H1 (cell line): ENCODE results near the gene GNAO1. TPM values are rescaled to one million over a fixed set of nuclear protein-coding genes. Genes with fewer than 3 reads are reported as not detected.

Source experiments
- CTCF ChIA-PET: fragments of 300-600 bp; sonication (Branson Sonifier 250); formaldehyde crosslinking; loops from one replicate; lab custom pipeline; 2021; ENCODE audit not compliant: partially characterized antibody; lab: Charles Lee
- POLR2A ChIA-PET: fragments of 300-600 bp; sonication (Branson Sonifier 250); formaldehyde crosslinking; loops from one replicate; lab custom pipeline; 2021; ENCODE audit warnings: inconsistent platforms; ENCODE audit not compliant: partially characterized antibody; lab: Charles Lee
- DNase-seq, 2 experiments: peaks; one replicate each; pipeline versions ENCODE4 v3.0.0 to v3.0.0-alpha.2; 2010 to 2022; ENCODE audit warnings: low spot score in 2 of 2, low read depth in 1 of 2, mixed read lengths in 1 of 2
- FAIRE-seq: peaks from 2 replicates; lab custom pipeline; 2011; peaks lifted over from hg19 to GRCh38; lab: Jason Lieb, UNC
- H2AFZ ChIP-seq: 2 replicates; pipeline ENCODE4 v1.8.1; 2012; ENCODE audit warnings: low read length, inconsistent platforms
- H2AK5ac ChIP-seq: 2 replicates; pipeline ENCODE4 v1.6.1; 2013; ENCODE audit warnings: low read depth, low read length
- H2BK120ac ChIP-seq: replicated peaks from 2 replicates; pipeline ENCODE3; 2013; ENCODE audit warnings: low read depth, low read length, inconsistent platforms
- H2BK12ac ChIP-seq: 2 replicates; pipeline ENCODE4 v1.6.1; 2013; ENCODE audit warnings: low read depth, low read length
- H2BK15ac ChIP-seq: 2 replicates; pipeline ENCODE4 v1.6.1; 2013; ENCODE audit warnings: low read length
- H2BK20ac ChIP-seq: 2 replicates; pipeline ENCODE4 v1.6.1; 2013; ENCODE audit warnings: low read length
- H2BK5ac ChIP-seq: 2 replicates; pipeline ENCODE4 v1.6.1; 2013; ENCODE audit warnings: low read depth, low read length
- H3K14ac ChIP-seq: 2 replicates; pipeline ENCODE4 v1.6.1; 2013; ENCODE audit warnings: inconsistent platforms; ENCODE audit not compliant: insufficient read length
- H3K18ac ChIP-seq: 2 replicates; pipeline ENCODE4 v1.6.1; 2013; ENCODE audit warnings: low read length; ENCODE audit errors: extremely low read depth
- H3K23ac ChIP-seq: 2 replicates; pipeline ENCODE4 v1.6.1; 2013; ENCODE audit warnings: inconsistent platforms; ENCODE audit not compliant: insufficient read length
- H3K23me2 ChIP-seq: 2 replicates; pipeline ENCODE4 v1.6.1; 2013; ENCODE audit warnings: low read depth, low read length
- H3K27ac ChIP-seq: 2 replicates; pipeline ENCODE4 v1.6.1; 2011; ENCODE audit warnings: low read depth, low read length, inconsistent platforms
- H3K27me3 ChIP-seq, 4 experiments: replicated peaks in 1 of 4; 1 replicate in 1 of 4; 2 replicates in 3 of 4; pipeline versions ENCODE4 v1.6.1 to v1.8.1; 2011 to 2013; ENCODE audit warnings: low read length in 3 of 4, mild to moderate bottlenecking in 3 of 4, inconsistent platforms in 2 of 4, mixed read lengths in 2 of 4, moderate library complexity in 1 of 4; ENCODE audit not compliant: control insufficient read depth in 3 of 4, insufficient read depth in 3 of 4; ENCODE audit errors: extremely low read depth in 1 of 4
- H3K36me3 ChIP-seq, 4 experiments: 2 replicates each; pipeline versions ENCODE4 v1.6.1 to v1.8.1; 2011 to 2013; ENCODE audit warnings: mild to moderate bottlenecking in 4 of 4, low read length in 3 of 4, moderate library complexity in 2 of 4, control low read depth in 1 of 4, inconsistent platforms in 1 of 4; ENCODE audit not compliant: insufficient read depth in 4 of 4, control insufficient read depth in 2 of 4
- H3K4ac ChIP-seq: replicated peaks from 2 replicates; pipeline ENCODE3; 2013; ENCODE audit warnings: low read length, low read depth, mixed read lengths, inconsistent platforms; ENCODE audit not compliant: insufficient read length
- H3K4me1 ChIP-seq, 4 experiments: replicated peaks in 1 of 4; 1 replicate in 1 of 4; 2 replicates in 3 of 4; pipeline versions ENCODE4 v1.6.1 to v1.8.1; 2011 to 2013; ENCODE audit warnings: low read length in 3 of 4, inconsistent platforms in 2 of 4, mixed read lengths in 1 of 4; ENCODE audit not compliant: insufficient read depth in 4 of 4, control insufficient read depth in 3 of 4
- H3K4me2 ChIP-seq, 2 experiments: 2 replicates each; pipeline versions ENCODE4 v1.6.1 to v1.8.1; 2011 to 2013; ENCODE audit warnings: low read depth in 2 of 2, low read length in 2 of 2, control low read depth in 1 of 2, inconsistent platforms in 1 of 2, mild to moderate bottlenecking in 1 of 2; ENCODE audit not compliant: insufficient read depth in 1 of 2
- H3K4me3 ChIP-seq, 4 experiments: fragments of 200-600, 300-600 bp in 1 of 4; sonication (generic), shearing (Covaris generic), sonication (Bioruptor Twin) in 1 of 4; 2 replicates each; pipeline versions ENCODE4 v1.5.1 to v1.8.1; 2011 to 2016; ENCODE audit warnings: low read length in 4 of 4, low read depth in 3 of 4, control low read depth in 2 of 4, inconsistent platforms in 2 of 4, mild to moderate bottlenecking in 2 of 4, mixed read lengths in 1 of 4, moderate library complexity in 1 of 4; ENCODE audit not compliant: insufficient read depth in 2 of 4; ENCODE audit errors: extremely low read depth in 1 of 4
- H3K56ac ChIP-seq: replicated peaks from 2 replicates; pipeline ENCODE3; 2013; ENCODE audit warnings: low read depth, mild to moderate bottlenecking, mixed read lengths, low read length, inconsistent platforms; ENCODE audit not compliant: insufficient read length
- H3K79me1 ChIP-seq: 2 replicates; pipeline ENCODE4 v1.6.1; 2013; ENCODE audit warnings: low read depth, low read length, control low read depth
- H3K79me2 ChIP-seq, 2 experiments: 2 replicates each; pipeline versions ENCODE4 v1.6.1 to v1.8.1; 2012 to 2013; ENCODE audit warnings: low read length in 2 of 2, mild to moderate bottlenecking in 2 of 2, inconsistent platforms in 1 of 2; ENCODE audit not compliant: insufficient read depth in 2 of 2, control insufficient read depth in 1 of 2
- H3K9ac ChIP-seq, 4 experiments: replicated peaks in 1 of 4; 1 replicate in 1 of 4; 2 replicates in 3 of 4; pipeline versions ENCODE4 v1.6.1 to v1.8.1; 2011 to 2013; ENCODE audit warnings: low read depth in 3 of 4, low read length in 3 of 4, control low read depth in 2 of 4, mild to moderate bottlenecking in 2 of 4, moderate library complexity in 2 of 4, inconsistent platforms in 1 of 4; ENCODE audit errors: extremely low read depth in 1 of 4
- H3K9me3 ChIP-seq, 2 experiments: 2 replicates each; pipeline versions ENCODE4 v1.6.1 to v1.8.1; 2012 to 2013; ENCODE audit warnings: mild to moderate bottlenecking in 2 of 2, moderate library complexity in 2 of 2, control low read depth in 1 of 2, inconsistent platforms in 1 of 2, low read depth in 1 of 2, low read length in 1 of 2, mixed read lengths in 1 of 2; ENCODE audit not compliant: insufficient read depth in 2 of 2
- H4K20me1 ChIP-seq, 2 experiments: replicated peaks in 1 of 2; 2 replicates each; pipeline versions ENCODE3 to v1.8.1; 2011 to 2013; ENCODE audit warnings: inconsistent platforms in 2 of 2, low read length in 2 of 2, mild to moderate bottlenecking in 1 of 2; ENCODE audit not compliant: insufficient read depth in 2 of 2, control insufficient read depth in 1 of 2
- H4K5ac ChIP-seq: 2 replicates; pipeline ENCODE4 v1.6.1; 2013; ENCODE audit warnings: low read length, low read depth, mixed read lengths, inconsistent platforms; ENCODE audit not compliant: insufficient read length
- H4K8ac ChIP-seq: 2 replicates; pipeline ENCODE4 v1.8.0; 2013; ENCODE audit warnings: mild to moderate bottlenecking, moderate library complexity, low read length, inconsistent platforms; ENCODE audit not compliant: insufficient read depth; ENCODE audit errors: extremely low read depth
- H4K91ac ChIP-seq: replicated peaks from 2 replicates; pipeline ENCODE3; 2013; ENCODE audit warnings: low read length, mixed read lengths, inconsistent platforms; ENCODE audit not compliant: insufficient read length
- CREB1 ChIP-seq: IDR thresholded peaks from 2 replicates; pipeline ENCODE4 v1.6.1; 2012; ENCODE audit warnings: inconsistent platforms
- EP300 ChIP-seq, 2 experiments: IDR thresholded peaks; 1 replicate in 1 of 2; 2 replicates in 1 of 2; pipeline ENCODE4 v1.6.1; 2011 to 2012; ENCODE audit warnings: low read depth in 2 of 2, low read length in 2 of 2, mild to moderate bottlenecking in 2 of 2, borderline replicate concordance in 1 of 2, inconsistent platforms in 1 of 2, moderate library complexity in 1 of 2
- GTF2F1 ChIP-seq: IDR thresholded peaks from 2 replicates; pipeline ENCODE4 v1.6.1; 2012; ENCODE audit warnings: low read depth, low read length, improper control_type of control experiment, borderline replicate concordance
- HDAC2 ChIP-seq, 2 experiments: fragments of 300-600 bp in 1 of 2; sonication (generic) in 1 of 2; IDR thresholded peaks; 2 replicates each; pipeline ENCODE4 v1.6.1; 2011 to 2012; ENCODE audit warnings: low read depth in 2 of 2, low read length in 2 of 2, mild to moderate bottlenecking in 2 of 2, moderate library complexity in 2 of 2, borderline replicate concordance in 1 of 2, inconsistent platforms in 1 of 2
- RAD21 ChIP-seq, 2 experiments: IDR thresholded peaks in 1 of 2; conservative IDR thresholded peaks in 1 of 2; 2 replicates each; pipeline ENCODE4 v1.6.1; 2011; ENCODE audit warnings: low read depth in 2 of 2, low read length in 2 of 2, improper control_type of control experiment in 1 of 2, inconsistent platforms in 1 of 2, mild to moderate bottlenecking in 1 of 2, moderate library complexity in 1 of 2
- SAP30 ChIP-seq: fragments of 300-600 bp; sonication (generic); IDR thresholded peaks from 2 replicates; pipeline ENCODE4 v1.7.1; 2012; ENCODE audit warnings: low read length, moderate library complexity, mild to moderate bottlenecking, inconsistent platforms; ENCODE audit not compliant: insufficient read depth, insufficient replicate concordance
- SIN3A ChIP-seq, 2 experiments: IDR thresholded peaks in 1 of 2; conservative IDR thresholded peaks in 1 of 2; 2 replicates each; pipeline ENCODE4 v1.6.1; 2011 to 2012; ENCODE audit warnings: low read length in 2 of 2, improper control_type of control experiment in 1 of 2, low read depth in 1 of 2, mild to moderate bottlenecking in 1 of 2
- SIX5 ChIP-seq: IDR thresholded peaks from 2 replicates; pipeline ENCODE4 v1.6.1; 2011; ENCODE audit warnings: mild to moderate bottlenecking, low read depth, low read length
- SP4 ChIP-seq: IDR thresholded peaks from 2 replicates; pipeline ENCODE4 v1.6.1; 2012; ENCODE audit warnings: low read length, inconsistent platforms
- WGBS, 2 experiments: shearing (Covaris generic) in 1 of 2; methylation state at CpG; one replicate each; pipeline versions ENCODE4 v1.1.6 to v1.1.7; 2013 to 2015; ENCODE audit warnings: low lambda C conversion rate in 2 of 2, mixed read lengths in 2 of 2, inconsistent platforms in 1 of 2, low coverage in 1 of 2, missing lambda C conversion rate in 1 of 2; ENCODE audit not compliant: insufficient replicate concordance in 2 of 2, insufficient coverage in 1 of 2, insufficient read length in 1 of 2; ENCODE audit errors: extremely low coverage in 1 of 2, missing lambda C conversion rate in 1 of 2; 5-methylcytosine and 5-hydroxymethylcytosine counted together
- polyA plus RNA-seq, 7 experiments: library from polyadenylated mRNA; depleted of rRNA in 3 of 7; stranded (reverse) in 5 of 7; unstranded in 2 of 7; fragments of >200 nt in 5 of 7; fragments of 200-250 nt in 2 of 7; gene quantifications; 1 replicate in 5 of 7; 2 replicates in 1 of 7; 4 replicates in 1 of 7; pipeline versions ENCODE4 v1.2.1 to v1.2.3, GENCODE V29; 2011 to 2013; ENCODE audit warnings: missing spikeins in 2 of 7, mixed read lengths in 2 of 7
- total RNA-seq: library from RNA; stranded (reverse); fragmentation: NEBNext Ultra II Directional; extraction: Animal tissue kit (Norgen Biotek cat#: 25700); gene quantifications from 2 replicates; pipeline ENCODE4 v1.2.1, GENCODE V29; 2021
- TF ChIP-seq, protein P1 (sequence below): IDR thresholded peaks from 2 replicates; pipeline ENCODE4 v1.6.1; 2012; ENCODE audit warnings: inconsistent platforms

Gene GNAO1
- total and polyA plus RNA-seq, 2 of the 8 experiments (the other 6 are each of a cell fraction or from before 2014, with no cell fraction given) = 6.7 to 34.4 TPM

- no peak overlapping the region for H3K56ac ChIP-seq
- H3K23ac ChIP-seq = no peak overlapping the region
- H2BK5ac ChIP-seq = no peak overlapping the region
- peak overlapping the region; percentile 69 to 94 for H3K4me2 ChIP-seq
- no peak overlapping the region for H2BK20ac ChIP-seq
- WGBS, 2 experiments = 5% methylated on average over 40 of the region's 48 CpGs; no CpG with 5 or more reads in 1 of the 2 experiments
- no peak overlapping the region for H3K9ac ChIP-seq
- H4K5ac ChIP-seq = no peak overlapping the region
- H3K18ac ChIP-seq = no peak overlapping the region
- DNase-seq = peak; percentile 81 to 99
- no peak overlapping the region for H2AFZ ChIP-seq
- peak overlapping the region; percentile 28 to 85 (median 44); a peak in 7 of 8 replicates for H3K4me3 ChIP-seq
- FAIRE-seq = peak; percentile 39
- H3K79me2 ChIP-seq = peaks cover 0 to 27% of the 10 kb centered on the region in 2 experiments; a peak in 3 of 4 replicates
- no peak overlapping the region for H3K4ac ChIP-seq
- no peaks in the 10 kb centered on the region for H3K9me3 ChIP-seq
- H4K8ac ChIP-seq = no peak overlapping the region
- ChIA-PET CTCF (interaction anchor here (0.7 to 2.6 kb wide), 6 partner anchors 9 to 153 kb away, joined by 3 to 12 read pairs (median 3); no protein-coding TSS in a partner anchor), POLR2A (no interaction called here)
- H3K23me2 ChIP-seq = peaks cover 17% of the 10 kb centered on the region; the same call in 1 of the 2 replicates
- peaks cover 17 to 29% (median 23%) of the 10 kb centered on the region in 4 experiments for H3K4me1 ChIP-seq
- H2BK12ac ChIP-seq = no peak overlapping the region
- no peak overlapping the region for H2BK120ac ChIP-seq
- H3K36me3 ChIP-seq = no peaks in the 10 kb centered on the region
- H3K14ac ChIP-seq = no peak overlapping the region
- no peak overlapping the region for H4K91ac ChIP-seq
- no peak overlapping the region for H2AK5ac ChIP-seq
- H4K20me1 ChIP-seq = peaks cover 4 to 8% of the 10 kb centered on the region in 2 experiments
- H2BK15ac ChIP-seq = no peak overlapping the region
- H3K79me1 ChIP-seq = peaks cover 5% of the 10 kb centered on the region; the same call in 1 of the 2 replicates
- no peak overlapping the region for H3K27ac ChIP-seq
- H3K27me3 ChIP-seq = peaks cover 0 to 26% (median 16%) of the 10 kb centered on the region in 4 experiments; a peak in 6 of 7 replicates
- TF ChIP-seq SIN3A (conservative IDR thresholded peaks at IDR 0.05 in 1 of 2, IDR thresholded peaks at IDR 0.05 in 1 of 2; ENCODE audit: low read depth in 1 of 2, low read length in 2 of 2) (peak; percentile 98 to 99), RAD21 (IDR thresholded peaks at IDR 0.05 in 1 of 2, conservative IDR thresholded peaks at IDR 0.05 in 1 of 2; ENCODE audit: low read depth in 2 of 2, low read length in 2 of 2) (0 out of 4 replicates have a peak, but pooled peaks of 1 of the 2 experiments have one; percentile 15), SP4 (peak; percentile 98), SIX5 (no peak), EP300 (IDR thresholded peaks at IDR 0.05; ENCODE audit: borderline replicate concordance in 1 of 2, low read depth in 2 of 2, low read length in 2 of 2) (peak in 1 of 2 experiments; percentile 24; a peak in 1 of 3 replicates), GTF2F1 (no peak), SAP30 (peak; percentile 94), CREB1 (peak; percentile 68), HDAC2 (IDR thresholded peaks at IDR 0.05; ENCODE audit: borderline replicate concordance in 1 of 2, low read depth in 2 of 2, low read length in 2 of 2) (no peak)
- TF ChIP-seq, protein P1, sequence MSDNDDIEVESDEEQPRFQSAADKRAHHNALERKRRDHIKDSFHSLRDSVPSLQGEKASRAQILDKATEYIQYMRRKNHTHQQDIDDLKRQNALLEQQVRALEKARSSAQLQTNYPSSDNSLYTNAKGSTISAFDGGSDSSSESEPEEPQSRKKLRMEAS = peak; percentile 61
These were observed 2.9 kb downstream of the GNAO1 start for GRCh38 chr16:56193951-56194726.
